Forelimb muscle (tissue), 1 donor: ENCODE results near the gene SON. TPM values are rescaled to one million over a fixed set of nuclear protein-coding genes. Genes with fewer than 3 reads are reported as not detected.

Experiments
- DNase-seq: peaks from one replicate; pipeline ENCODE4 v3.0.0-alpha.2; 2013; ENCODE audit warnings: low read depth
- polyA plus RNA-seq: library from polyadenylated mRNA; unstranded; fragments of 120-200 nt; gene quantifications from one replicate; pipeline ENCODE4 v1.2.1, GENCODE V29; 2013; ENCODE audit not compliant: insufficient read length

Gene SON
- polyA plus RNA-seq, 1 donor: 209 TPM

- no peak for DNase-seq
Measured at GRCh38 chr21:33544451-33545195, 1.8 kb downstream of the SON start.

- no peak for DNase-seq
Measured at GRCh38 chr21:33546086-33546485, 3.2 kb downstream of the SON start.

- DNase-seq: no peak
Measured at GRCh38 chr21:33549848-33550771, 7.3 kb downstream of the SON start.

- no peak for DNase-seq
Measured at GRCh38 chr21:33550772-33551660, 8.2 kb downstream of the SON start.

- no peak for DNase-seq
Measured at GRCh38 chr21:33551664-33552063, 8.8 kb downstream of the SON start.

GRCh38 chr21:33552093-33552998 is 9.5 kb downstream of the SON start:
- DNase-seq: no peak

GRCh38 chr21:33552999-33553598 is 10.3 kb downstream of the SON start:
- DNase-seq: no peak

- no peak for DNase-seq
Measured at GRCh38 chr21:33554236-33554981, 11.6 kb downstream of the SON start.

- no peak for DNase-seq
Measured at GRCh38 chr21:33554982-33555344, 12.1 kb downstream of the SON start.

GRCh38 chr21:33557447-33557846 is 14.6 kb downstream of the SON start:
- DNase-seq: no peak

- no peak for DNase-seq
Measured at GRCh38 chr21:33558777-33559421, 16.1 kb downstream of the SON start.

GRCh38 chr21:33559813-33560212 is 17.0 kb downstream of the SON start:
- no peak for DNase-seq

GRCh38 chr21:33560965-33561364 is 18.1 kb downstream of the SON start:
- DNase-seq: no peak

- no peak for DNase-seq
Measured at GRCh38 chr21:33561373-33561772, 18.5 kb downstream of the SON start.

GRCh38 chr21:33562389-33562788 is 19.6 kb downstream of the SON start:
- no peak for DNase-seq

GRCh38 chr21:33566514-33566913 is 23.7 kb downstream of the SON start:
- DNase-seq: no peak

GRCh38 chr21:33567914-33568313 is 25.1 kb downstream of the SON start:
- no peak for DNase-seq

- DNase-seq: no peak
Measured at GRCh38 chr21:33568448-33568847, 25.6 kb downstream of the SON start.

- no peak for DNase-seq
Measured at GRCh38 chr21:33569991-33570390, 27.2 kb downstream of the SON start.
